ENCODE data around the gene CAMTA1.

DNA sequence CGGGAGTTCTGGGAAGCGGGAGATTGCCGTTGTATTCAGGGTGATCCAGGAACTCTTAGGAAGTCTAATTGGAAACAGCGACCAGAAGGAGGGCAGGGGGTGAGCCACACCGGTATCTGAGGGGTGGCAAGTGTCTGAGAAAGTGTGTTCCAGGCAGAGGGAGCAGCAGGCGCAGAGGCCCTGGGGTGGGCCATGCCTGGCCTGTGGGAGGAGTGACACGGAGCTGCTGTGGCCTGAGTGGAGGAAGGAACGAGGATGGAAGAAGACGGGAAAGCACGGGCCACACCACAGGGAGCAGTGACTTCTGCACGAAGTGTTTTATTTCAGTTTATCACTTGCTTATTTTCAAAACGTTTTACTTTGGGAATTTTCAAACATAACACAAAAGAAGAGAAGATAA lies 1010.2 kb downstream of the CAMTA1 start:
- TF ChIP-seq, protein P1, sequence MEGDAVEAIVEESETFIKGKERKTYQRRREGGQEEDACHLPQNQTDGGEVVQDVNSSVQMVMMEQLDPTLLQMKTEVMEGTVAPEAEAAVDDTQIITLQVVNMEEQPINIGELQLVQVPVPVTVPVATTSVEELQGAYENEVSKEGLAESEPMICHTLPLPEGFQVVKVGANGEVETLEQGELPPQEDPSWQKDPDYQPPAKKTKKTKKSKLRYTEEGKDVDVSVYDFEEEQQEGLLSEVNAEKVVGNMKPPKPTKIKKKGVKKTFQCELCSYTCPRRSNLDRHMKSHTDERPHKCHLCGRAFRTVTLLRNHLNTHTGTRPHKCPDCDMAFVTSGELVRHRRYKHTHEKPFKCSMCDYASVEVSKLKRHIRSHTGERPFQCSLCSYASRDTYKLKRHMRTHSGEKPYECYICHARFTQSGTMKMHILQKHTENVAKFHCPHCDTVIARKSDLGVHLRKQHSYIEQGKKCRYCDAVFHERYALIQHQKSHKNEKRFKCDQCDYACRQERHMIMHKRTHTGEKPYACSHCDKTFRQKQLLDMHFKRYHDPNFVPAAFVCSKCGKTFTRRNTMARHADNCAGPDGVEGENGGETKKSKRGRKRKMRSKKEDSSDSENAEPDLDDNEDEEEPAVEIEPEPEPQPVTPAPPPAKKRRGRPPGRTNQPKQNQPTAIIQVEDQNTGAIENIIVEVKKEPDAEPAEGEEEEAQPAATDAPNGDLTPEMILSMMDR (IDR thresholded peaks at IDR 0.05; ENCODE audit: poor library complexity) = no peak
- TF ChIP-seq EZH2 (IDR thresholded peaks at IDR 0.05; ENCODE audit: borderline replicate concordance) = no peak

Data from hepatocyte (in vitro differentiated cells).